Nephron progenitor cell (in vitro differentiated cells): ENCODE data around the gene CT45A3.
"Not testable (repeated sequence)": the region's sequence is repeated elsewhere in the genome, so short reads cannot be mapped to it uniquely, and the experiment has no call there.

Experiments used
- DNase-seq: peaks from one replicate; pipeline ENCODE4 v3.0.0; 2021
- H3K27ac Mint-ChIP-seq: 2 replicates; pipeline ENCODE4 v1.8.0; 2021; ENCODE audit warnings: mild to moderate bottlenecking, moderate library complexity, mixed read lengths
- H3K27me3 Mint-ChIP-seq: 2 replicates; pipeline ENCODE4 v1.8.0; 2021; ENCODE audit warnings: mild to moderate bottlenecking, low read depth, mixed read lengths; ENCODE audit not compliant: poor library complexity
- H3K36me3 Mint-ChIP-seq: 2 replicates; pipeline ENCODE4 v1.8.0; 2021; ENCODE audit warnings: low read depth, mixed read lengths
- H3K4me1 Mint-ChIP-seq: 2 replicates; pipeline ENCODE4 v1.8.0; 2021; ENCODE audit warnings: mixed read lengths
- H3K4me3 Mint-ChIP-seq: 2 replicates; pipeline ENCODE4 v1.8.0; 2021; ENCODE audit warnings: mild to moderate bottlenecking, moderate library complexity, mixed read lengths
- H3K9me3 Mint-ChIP-seq: 2 replicates; pipeline ENCODE4 v1.8.0; 2021; ENCODE audit warnings: mild to moderate bottlenecking, moderate library complexity, mixed read lengths
- TF ChIP-seq, protein P1 (sequence below): fragments of 200-600 bp; sonication (generic); IDR thresholded peaks from 2 replicates; pipeline ENCODE4 v1.5.0; 2021; ENCODE audit warnings: antibody characterized with exemption

CT45A3 gene, protein sequence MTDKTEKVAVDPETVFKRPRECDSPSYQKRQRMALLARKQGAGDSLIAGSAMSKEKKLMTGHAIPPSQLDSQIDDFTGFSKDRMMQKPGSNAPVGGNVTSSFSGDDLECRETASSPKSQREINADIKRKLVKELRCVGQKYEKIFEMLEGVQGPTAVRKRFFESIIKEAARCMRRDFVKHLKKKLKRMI

DNA sequence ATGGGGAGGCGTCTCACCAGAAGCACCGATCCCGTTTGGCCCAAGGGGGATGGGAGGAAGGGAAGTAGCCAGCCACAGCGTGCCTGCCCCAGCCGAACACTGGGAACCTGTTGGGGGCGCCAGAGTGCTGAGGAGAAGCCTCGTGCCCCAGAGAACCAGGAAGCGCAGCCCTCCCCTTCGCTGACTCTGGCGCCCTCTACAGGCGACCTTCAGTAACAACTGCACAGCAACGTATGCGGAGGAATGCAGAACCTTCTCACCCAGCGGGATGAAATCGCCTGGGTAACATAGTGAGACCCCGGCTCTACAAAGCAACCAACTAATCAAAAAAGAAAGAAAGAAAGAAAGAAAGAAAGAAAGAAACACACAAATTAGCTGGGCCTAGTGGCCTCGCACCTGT lies at the start of gene CT45A3:
Gene CT45A3, minus strand, starts transcription at position 101 of the 400 bp plus-strand sequence. CDS start 3,747 bp downstream, outside the sequence.
- not testable (repeated sequence) for H3K27ac Mint-ChIP-seq, H3K4me3 Mint-ChIP-seq, H3K27me3 Mint-ChIP-seq, H3K4me1 Mint-ChIP-seq, DNase-seq, H3K9me3 Mint-ChIP-seq, H3K36me3 Mint-ChIP-seq

- H3K4me1 Mint-ChIP-seq, result not testable (repeated sequence)
These were observed 34.7 kb upstream of the CT45A3 start, which contains the start of gene CT45A6 for GRCh38 chrX:135802687-135803086. CT45A6 (minus strand) TSS chrX:135802787; CDS start chrX:135798993, 3,794 bp downstream.

GRCh38 chrX:135785403-135785802 lies 17.4 kb upstream of the CT45A3 start, which contains the start of gene CT45A5:
CT45A5 (minus strand) TSS chrX:135785503; CDS start chrX:135781729, 3,774 bp downstream.
- H3K9me3 Mint-ChIP-seq, H3K27me3 Mint-ChIP-seq, H3K36me3 Mint-ChIP-seq, H3K4me1 Mint-ChIP-seq, H3K4me3 Mint-ChIP-seq, DNase-seq, H3K27ac Mint-ChIP-seq: not testable (repeated sequence)

More at GRCh38 chrX:135802687-135803086, 34.7 kb upstream of the CT45A3 start, which contains the start of gene CT45A6:
- not testable (repeated sequence) for H3K27me3 Mint-ChIP-seq, H3K27ac Mint-ChIP-seq, H3K4me3 Mint-ChIP-seq, H3K9me3 Mint-ChIP-seq, H3K36me3 Mint-ChIP-seq, DNase-seq

- DNase-seq, H3K27me3 Mint-ChIP-seq, H3K36me3 Mint-ChIP-seq, H3K4me3 Mint-ChIP-seq, H3K27ac Mint-ChIP-seq, H3K4me1 Mint-ChIP-seq: not testable (repeated sequence)
- peaks cover 64% of the 10 kb centered on the region for H3K9me3 Mint-ChIP-seq
These were observed 23.3 kb downstream of the CT45A3 start for GRCh38 chrX:135744739-135745138.

GRCh38 chrX:135741192-135741715 lies 26.7 kb downstream of the CT45A3 start:
- no peaks in the 10 kb centered on the region for H3K27me3 Mint-ChIP-seq
- DNase-seq, result no peak
- no peaks in the 10 kb centered on the region for H3K36me3 Mint-ChIP-seq
- TF ChIP-seq, protein P1, sequence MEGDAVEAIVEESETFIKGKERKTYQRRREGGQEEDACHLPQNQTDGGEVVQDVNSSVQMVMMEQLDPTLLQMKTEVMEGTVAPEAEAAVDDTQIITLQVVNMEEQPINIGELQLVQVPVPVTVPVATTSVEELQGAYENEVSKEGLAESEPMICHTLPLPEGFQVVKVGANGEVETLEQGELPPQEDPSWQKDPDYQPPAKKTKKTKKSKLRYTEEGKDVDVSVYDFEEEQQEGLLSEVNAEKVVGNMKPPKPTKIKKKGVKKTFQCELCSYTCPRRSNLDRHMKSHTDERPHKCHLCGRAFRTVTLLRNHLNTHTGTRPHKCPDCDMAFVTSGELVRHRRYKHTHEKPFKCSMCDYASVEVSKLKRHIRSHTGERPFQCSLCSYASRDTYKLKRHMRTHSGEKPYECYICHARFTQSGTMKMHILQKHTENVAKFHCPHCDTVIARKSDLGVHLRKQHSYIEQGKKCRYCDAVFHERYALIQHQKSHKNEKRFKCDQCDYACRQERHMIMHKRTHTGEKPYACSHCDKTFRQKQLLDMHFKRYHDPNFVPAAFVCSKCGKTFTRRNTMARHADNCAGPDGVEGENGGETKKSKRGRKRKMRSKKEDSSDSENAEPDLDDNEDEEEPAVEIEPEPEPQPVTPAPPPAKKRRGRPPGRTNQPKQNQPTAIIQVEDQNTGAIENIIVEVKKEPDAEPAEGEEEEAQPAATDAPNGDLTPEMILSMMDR, result no peak
- H3K27ac Mint-ChIP-seq, result no peak overlapping the region
- H3K9me3 Mint-ChIP-seq, result peaks cover 69% of the 10 kb centered on the region
- H3K4me1 Mint-ChIP-seq, result no peaks in the 10 kb centered on the region
- H3K4me3 Mint-ChIP-seq, result no peak overlapping the region

- DNase-seq, result no peak
- Mint-ChIP-seq H3K27me3 (no peaks in the 10 kb centered on the region), H3K4me1 (no peaks in the 10 kb centered on the region), H3K36me3 (no peaks in the 10 kb centered on the region), H3K27ac (no peak overlapping the region), H3K4me3 (no peak overlapping the region), H3K9me3 (peaks cover 65% of the 10 kb centered on the region)
- TF ChIP-seq, protein P1, result no peak
These were observed 27.3 kb downstream of the CT45A3 start for GRCh38 chrX:135740681-135741149.

DNA sequence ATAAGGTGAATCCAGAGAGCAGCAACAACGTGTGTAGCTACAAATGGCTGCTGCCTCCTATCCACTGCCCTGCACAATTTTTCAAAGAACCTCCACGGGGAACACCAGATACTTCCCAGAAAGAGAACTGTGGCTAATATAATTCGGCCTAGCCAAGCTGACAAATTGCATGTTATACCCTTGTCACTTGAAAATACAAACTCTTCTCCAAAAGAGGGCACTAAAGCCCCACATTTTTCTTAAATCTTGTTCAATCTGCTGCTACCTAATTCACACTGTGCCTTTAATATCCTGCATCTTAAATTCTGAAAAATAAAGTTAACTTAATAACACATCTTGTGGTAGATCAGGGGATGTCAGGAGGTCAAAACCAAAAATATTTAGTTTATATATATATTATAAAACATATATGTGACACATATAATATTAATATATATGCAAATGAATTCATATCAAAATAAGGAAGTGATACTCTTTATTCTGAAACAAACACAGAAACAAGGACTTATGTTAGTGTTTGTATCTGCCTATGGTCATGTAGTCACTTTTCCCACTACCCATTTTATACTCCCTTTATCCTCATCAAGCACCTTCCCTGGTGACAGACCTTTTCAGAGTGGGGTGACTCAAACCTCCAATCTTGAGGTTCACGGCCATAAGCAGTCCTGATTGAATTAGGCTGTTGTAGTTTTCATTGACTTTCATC lies 30.5 kb downstream of the CT45A3 start:
- no peak for DNase-seq
- Mint-ChIP-seq H3K27ac (no peak overlapping the region), H3K36me3 (no peaks in the 10 kb centered on the region), H3K27me3 (no peaks in the 10 kb centered on the region), H3K9me3 (peaks cover 55% of the 10 kb centered on the region), H3K4me3 (no peak overlapping the region), H3K4me1 (no peaks in the 10 kb centered on the region)
- TF ChIP-seq, protein P1, result no peak

- H3K4me3 Mint-ChIP-seq, H3K4me1 Mint-ChIP-seq, H3K36me3 Mint-ChIP-seq, H3K27ac Mint-ChIP-seq, DNase-seq, H3K27me3 Mint-ChIP-seq: not testable (repeated sequence)
- H3K9me3 Mint-ChIP-seq, result peaks cover 26% of the 10 kb centered on the region
These were observed 33.3 kb downstream of the CT45A3 start for GRCh38 chrX:135734666-135735065.
